H1 (cell line): Measurements from ENCODE around the gene ACTL8.

Source experiments
- CEBPB ChIP-seq: IDR thresholded peaks from 2 replicates; pipeline ENCODE4 v1.6.1; 2012; ENCODE audit warnings: low read depth, low read length
- CTCF ChIP-seq, 3 experiments: IDR thresholded peaks; 1 replicate in 2 of 3; 2 replicates in 1 of 3; pipeline versions ENCODE4 v1.5.1 to v1.6.1; 2011; ENCODE audit warnings: low read length in 3 of 3, mild to moderate bottlenecking in 3 of 3, inconsistent platforms in 2 of 3, low read depth in 1 of 3, moderate library complexity in 1 of 3; ENCODE audit not compliant: insufficient read depth in 1 of 3; ENCODE audit errors: control extremely low read depth in 1 of 3
- EP300 ChIP-seq, 2 experiments: IDR thresholded peaks; 1 replicate in 1 of 2; 2 replicates in 1 of 2; pipeline ENCODE4 v1.6.1; 2011 to 2012; ENCODE audit warnings: low read depth in 2 of 2, low read length in 2 of 2, mild to moderate bottlenecking in 2 of 2, borderline replicate concordance in 1 of 2, inconsistent platforms in 1 of 2, moderate library complexity in 1 of 2
- EZH2 ChIP-seq: fragments of 200-600 bp; sonication (generic); IDR thresholded peaks from 2 replicates; pipeline ENCODE4 v1.7.1; 2012; ENCODE audit warnings: low read depth, mild to moderate bottlenecking, moderate library complexity, low read length, inconsistent platforms; ENCODE audit not compliant: severe bottlenecking
- JUN ChIP-seq: IDR thresholded peaks from 2 replicates; pipeline ENCODE4 v1.6.1; 2011; ENCODE audit warnings: low read depth, mild to moderate bottlenecking, improper control_type of control experiment, low read length
- KDM1A ChIP-seq: fragments of 200-600, 300-600 bp; sonication (generic); IDR thresholded peaks from 2 replicates; pipeline ENCODE4 v1.7.1; 2016; ENCODE audit warnings: mild to moderate bottlenecking, low read length, borderline replicate concordance
- RFX5 ChIP-seq: IDR thresholded peaks from 2 replicates; pipeline ENCODE4 v1.6.1; 2011; ENCODE audit warnings: low read depth, low read length, improper control_type of control experiment, borderline replicate concordance

GRCh38 chr1:17763417-17763816 lies 8.3 kb downstream of the ACTL8 start:
- TF ChIP-seq KDM1A (no peak), CTCF (IDR thresholded peaks at IDR 0.05; ENCODE audit: control extremely low read depth in 1 of 3, insufficient read depth in 1 of 3, low read depth in 1 of 3, low read length in 3 of 3) (no peak), EP300 (IDR thresholded peaks at IDR 0.05; ENCODE audit: borderline replicate concordance in 1 of 2, low read depth in 2 of 2, low read length in 2 of 2) (no peak), EZH2 (no peak), CEBPB (no peak), RFX5 (no peak), JUN (no peak)
